Ascending aorta (tissue), 2 donors: ENCODE measurements around the gene CDK9. TPM values are rescaled to one million over a fixed set of nuclear protein-coding genes. Genes with fewer than 3 reads are reported as not detected.

Experiments
- DNase-seq, 2 donors: peaks; one replicate each; pipeline ENCODE4 v3.0.0-alpha.2; 2019; ENCODE audit warnings: low spot score in 2 of 2
- H3K27ac ChIP-seq, 2 donors: fragments of 200-600 bp; sonication (generic); one replicate each; pipeline ENCODE4 v1.5.1; 2016 to 2017; ENCODE audit warnings: mild to moderate bottlenecking in 1 of 2
- H3K27me3 ChIP-seq: fragments of 200-600 bp; sonication (generic); one replicate; pipeline ENCODE4 v1.5.1; 2017
- H3K36me3 ChIP-seq, 2 donors: fragments of 200-600 bp; sonication (generic); one replicate each; pipeline ENCODE4 v1.5.1; 2016
- H3K4me1 ChIP-seq, 2 donors: fragments of 200-600 bp; sonication (generic); one replicate each; pipeline ENCODE4 v1.5.1; 2016 to 2017; ENCODE audit warnings: mild to moderate bottlenecking in 1 of 2
- H3K4me3 ChIP-seq, 2 donors: fragments of 200-600 bp; sonication (generic); one replicate each; pipeline ENCODE4 v1.5.1; 2016 to 2017; ENCODE audit warnings: mild to moderate bottlenecking in 1 of 2
- H3K9me3 ChIP-seq, 2 donors: fragments of 200-600 bp; sonication (generic); one replicate each; pipeline ENCODE4 v1.5.1; 2016
- intact Hi-C: fragments of 100-400 bp; cut with DNase I; formaldehyde crosslinking; loops from one replicate; pipeline ENCODE4 v1.15.1; 2023
- total RNA-seq: library from RNA; depleted of rRNA; stranded (reverse); fragments of >200 nt; gene quantifications from one replicate; pipeline ENCODE4 v1.1.0, GENCODE V29; 2016
- TF ChIP-seq, protein P1 (sequence below), 3 experiments: fragments of 200-600 bp in 2 of 3; fragments of 450-650 bp in 1 of 3; sonication (generic) in 2 of 3; IDR thresholded peaks; one replicate each; pipeline ENCODE4 v1.5.1; 2016 to 2019; ENCODE audit warnings: antibody characterized with exemption in 3 of 3, mild to moderate bottlenecking in 1 of 3, moderate library complexity in 1 of 3

CDK9 gene
- total RNA-seq, 1 donor from 2014 or later = 470 TPM

DNA sequence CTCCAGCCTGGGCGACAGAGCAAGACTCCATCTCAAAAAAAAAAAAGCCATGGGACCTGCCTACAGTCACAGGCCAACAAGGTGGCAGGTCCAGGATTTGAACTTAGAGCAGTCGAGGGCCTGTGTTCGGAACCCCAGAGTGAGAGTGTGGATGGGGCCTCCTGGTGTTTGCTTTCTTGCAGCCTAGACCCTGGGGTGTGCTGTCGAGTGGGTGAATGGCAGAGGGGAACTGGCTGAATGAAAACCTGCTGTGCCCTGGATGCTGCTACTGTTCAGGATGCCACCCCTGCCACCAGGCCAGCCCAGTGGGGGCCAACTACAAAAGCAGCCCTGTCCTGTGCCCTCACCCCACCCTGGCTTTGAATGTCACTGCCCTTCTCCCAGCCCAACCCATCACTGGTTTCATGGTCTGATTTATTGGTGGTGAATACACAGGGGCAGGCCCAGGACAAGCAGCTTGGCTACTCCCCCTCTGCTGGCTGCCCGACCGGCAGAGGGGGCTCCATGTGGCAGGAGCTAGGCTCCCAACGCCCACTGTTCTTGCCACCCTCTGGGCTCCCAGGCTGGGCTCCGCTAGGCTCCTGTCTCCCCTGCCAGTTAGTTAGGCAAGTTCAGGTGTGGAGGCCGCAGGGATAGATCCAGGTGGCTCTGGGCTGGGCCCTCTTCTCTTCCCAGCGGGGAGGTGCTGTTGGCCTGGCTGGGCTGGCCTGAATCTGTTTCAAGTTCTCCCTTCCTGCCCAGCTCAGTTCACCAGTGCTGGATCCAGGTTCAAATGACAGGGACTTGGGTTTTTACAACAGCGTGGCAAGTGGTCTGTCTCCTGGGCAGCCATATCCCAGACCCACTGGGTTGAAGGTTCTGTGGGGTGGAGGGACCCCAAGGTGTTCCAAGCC lies 29.0 kb downstream of the CDK9 start:
- no peaks in the 10 kb centered on the region for H3K27me3 ChIP-seq
- H3K4me1 ChIP-seq = no peaks in the 10 kb centered on the region
- intact Hi-C loops = no loop called here
- H3K27ac ChIP-seq = no peak overlapping the region
- H3K4me3 ChIP-seq = no peak overlapping the region
- DNase-seq = no peak
- TF ChIP-seq, protein P1, sequence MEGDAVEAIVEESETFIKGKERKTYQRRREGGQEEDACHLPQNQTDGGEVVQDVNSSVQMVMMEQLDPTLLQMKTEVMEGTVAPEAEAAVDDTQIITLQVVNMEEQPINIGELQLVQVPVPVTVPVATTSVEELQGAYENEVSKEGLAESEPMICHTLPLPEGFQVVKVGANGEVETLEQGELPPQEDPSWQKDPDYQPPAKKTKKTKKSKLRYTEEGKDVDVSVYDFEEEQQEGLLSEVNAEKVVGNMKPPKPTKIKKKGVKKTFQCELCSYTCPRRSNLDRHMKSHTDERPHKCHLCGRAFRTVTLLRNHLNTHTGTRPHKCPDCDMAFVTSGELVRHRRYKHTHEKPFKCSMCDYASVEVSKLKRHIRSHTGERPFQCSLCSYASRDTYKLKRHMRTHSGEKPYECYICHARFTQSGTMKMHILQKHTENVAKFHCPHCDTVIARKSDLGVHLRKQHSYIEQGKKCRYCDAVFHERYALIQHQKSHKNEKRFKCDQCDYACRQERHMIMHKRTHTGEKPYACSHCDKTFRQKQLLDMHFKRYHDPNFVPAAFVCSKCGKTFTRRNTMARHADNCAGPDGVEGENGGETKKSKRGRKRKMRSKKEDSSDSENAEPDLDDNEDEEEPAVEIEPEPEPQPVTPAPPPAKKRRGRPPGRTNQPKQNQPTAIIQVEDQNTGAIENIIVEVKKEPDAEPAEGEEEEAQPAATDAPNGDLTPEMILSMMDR (IDR thresholded peaks at IDR 0.05) = no peak
- H3K36me3 ChIP-seq = peaks cover 77 to 100% of the 10 kb centered on the region in 2 donors
- H3K9me3 ChIP-seq = no peaks in the 10 kb centered on the region

DNA sequence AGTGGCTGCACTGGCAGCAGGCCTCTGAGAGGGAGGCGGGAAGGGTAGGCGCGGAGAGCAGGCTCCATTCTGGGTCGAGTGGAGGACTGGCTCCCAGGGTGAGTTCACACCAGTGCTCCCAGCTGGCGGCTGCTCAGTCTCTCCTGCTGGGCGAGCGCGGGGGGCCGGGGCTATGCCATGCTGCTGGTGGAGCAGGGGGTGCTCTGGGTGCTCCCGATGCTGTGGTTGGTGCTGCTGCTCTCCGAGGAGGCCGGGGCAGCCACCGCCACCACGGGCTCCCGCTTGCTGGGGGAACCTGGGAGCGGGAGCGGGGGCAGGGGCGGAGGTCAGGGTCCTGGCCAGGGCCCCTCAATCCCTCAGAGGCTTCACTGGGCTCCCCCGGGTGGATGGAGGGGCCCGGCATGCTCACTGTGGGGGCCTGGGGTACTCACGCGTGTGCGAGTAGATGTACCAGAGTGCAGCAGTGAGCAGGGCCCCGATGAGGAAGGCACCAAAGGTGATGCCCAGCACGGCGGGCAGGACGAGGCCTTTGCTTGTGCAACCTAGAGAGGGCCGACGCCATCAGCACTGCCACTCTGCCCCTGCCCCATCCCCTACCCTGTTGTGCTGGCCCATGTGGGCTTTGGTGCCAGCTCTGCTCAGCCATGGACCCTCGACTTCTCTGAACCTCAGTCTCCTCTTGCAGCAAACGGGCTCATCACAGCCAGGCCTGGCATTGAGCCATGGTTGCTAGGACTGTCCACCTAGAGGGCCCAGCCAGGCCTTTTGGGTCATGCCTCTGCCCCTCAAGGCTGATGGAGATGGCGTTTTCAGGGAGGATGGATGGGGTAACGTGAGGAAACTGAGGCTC lies 29.9 kb downstream of the CDK9 start:
- no peak for DNase-seq
- H3K9me3 ChIP-seq = no peaks in the 10 kb centered on the region
- no peaks in the 10 kb centered on the region for H3K4me1 ChIP-seq
- TF ChIP-seq, protein P1 (IDR thresholded peaks at IDR 0.05) = no peak
- no peak overlapping the region for H3K4me3 ChIP-seq
- intact Hi-C loops = no loop called here
- H3K27ac ChIP-seq = peak overlapping the region in 1 of 2 donors; percentile 27
- peaks cover 80 to 100% of the 10 kb centered on the region in 2 donors for H3K36me3 ChIP-seq
- no peaks in the 10 kb centered on the region for H3K27me3 ChIP-seq

DNA sequence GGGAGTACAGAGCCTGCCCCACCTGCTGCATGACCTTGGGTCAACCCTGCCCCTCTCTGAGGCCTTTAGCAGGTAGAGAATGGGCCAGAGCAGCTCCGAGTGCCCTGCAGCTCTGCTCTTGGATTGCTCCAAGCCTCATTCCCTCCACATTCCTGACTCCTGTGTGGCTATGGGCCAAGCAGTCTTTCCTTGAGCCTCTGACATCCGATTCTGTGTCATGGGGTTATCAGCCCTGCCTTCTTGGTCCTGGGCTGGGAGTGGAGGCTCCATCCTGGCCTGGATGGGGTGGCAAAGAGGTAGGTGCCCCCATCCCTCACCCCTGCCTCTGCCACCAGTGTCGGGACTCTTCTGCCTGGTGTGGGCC lies 30.5 kb downstream of the CDK9 start:
- Histone ChIP-seq H3K27me3 (no peaks in the 10 kb centered on the region), H3K9me3 (no peaks in the 10 kb centered on the region), H3K27ac (no peak overlapping the region), H3K4me3 (no peak overlapping the region), H3K36me3 (peaks cover 85 to 99% of the 10 kb centered on the region in 2 donors), H3K4me1 (no peaks in the 10 kb centered on the region)
- intact Hi-C loops = no loop called here
- DNase-seq = no peak
- TF ChIP-seq, protein P1 (IDR thresholded peaks at IDR 0.05) = no peak

DNA sequence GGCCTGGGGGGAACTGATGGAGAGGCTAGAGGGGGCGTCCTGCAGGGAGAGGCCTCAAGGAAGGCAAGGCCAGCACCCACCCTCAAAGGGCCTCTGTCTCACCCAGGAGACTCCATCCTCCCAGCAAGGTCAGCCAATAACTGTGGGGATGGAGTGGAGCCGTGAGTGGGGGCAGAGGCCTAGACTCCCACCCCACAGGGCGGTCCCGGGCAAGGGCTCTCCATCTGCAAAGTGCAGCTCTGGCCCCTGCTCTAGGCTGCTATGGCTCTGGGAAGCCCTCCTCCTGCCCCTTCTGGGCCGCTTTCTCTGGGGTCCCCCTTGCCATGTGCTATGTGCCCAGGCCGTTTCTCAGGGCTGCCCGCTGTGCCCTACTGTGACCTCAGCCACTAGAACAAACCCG lies 30.9 kb downstream of the CDK9 start:
- Histone ChIP-seq H3K27me3 (no peaks in the 10 kb centered on the region), H3K27ac (peak overlapping the region in 1 of 2 donors; percentile 36), H3K4me3 (no peak overlapping the region), H3K9me3 (no peaks in the 10 kb centered on the region), H3K36me3 (peaks cover 87 to 99% of the 10 kb centered on the region in 2 donors), H3K4me1 (no peaks in the 10 kb centered on the region)
- intact Hi-C loops = no loop called here
- no peak for DNase-seq
- TF ChIP-seq, protein P1 (IDR thresholded peaks at IDR 0.05) = no peak

DNA sequence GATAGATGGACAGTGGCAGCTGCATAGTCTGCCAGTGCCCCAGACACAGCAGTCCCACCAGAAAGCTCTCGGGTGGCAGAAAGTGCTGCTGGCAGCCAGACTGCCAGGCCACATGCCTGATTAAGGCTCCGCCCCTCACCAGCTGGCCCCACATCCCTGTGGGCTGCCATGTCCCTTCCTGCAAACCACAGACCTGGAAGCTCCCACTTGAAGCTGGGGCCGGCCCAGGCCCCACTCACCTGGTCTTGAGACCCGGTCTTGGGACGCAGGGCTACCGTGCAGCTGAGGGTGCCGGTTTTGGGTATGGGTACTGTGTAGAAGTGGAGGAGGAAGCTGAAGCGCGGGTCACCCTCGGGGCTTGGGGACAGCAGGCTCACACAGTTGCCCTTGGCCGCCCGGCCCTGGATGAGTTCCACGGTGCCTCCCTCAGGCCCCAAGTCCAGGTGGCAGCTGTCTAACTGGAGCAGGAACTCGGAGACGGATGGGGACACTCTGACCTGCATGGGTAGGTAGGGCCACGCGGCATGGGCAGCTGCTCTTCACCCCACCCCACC lies 32.1 kb downstream of the CDK9 start:
- no peaks in the 10 kb centered on the region for H3K9me3 ChIP-seq
- H3K27ac ChIP-seq = peak overlapping the region in 1 of 2 donors; percentile 36
- no peaks in the 10 kb centered on the region for H3K27me3 ChIP-seq
- H3K4me3 ChIP-seq = no peak overlapping the region
- intact Hi-C loops = no loop called here
- TF ChIP-seq, protein P1 (IDR thresholded peaks at IDR 0.05) = no peak
- peaks cover 80 to 96% of the 10 kb centered on the region in 2 donors for H3K36me3 ChIP-seq
- H3K4me1 ChIP-seq = no peaks in the 10 kb centered on the region
- DNase-seq = peak in 1 of 2 donors; percentile 63
